ENCODE results near the gene MPPED1. TPM values are rescaled to one million over a fixed set of nuclear protein-coding genes. Genes with fewer than 3 reads are reported as not detected.

MPPED1 gene
- total RNA-seq, 1 donor from 2014 or later = not detected

DNA sequence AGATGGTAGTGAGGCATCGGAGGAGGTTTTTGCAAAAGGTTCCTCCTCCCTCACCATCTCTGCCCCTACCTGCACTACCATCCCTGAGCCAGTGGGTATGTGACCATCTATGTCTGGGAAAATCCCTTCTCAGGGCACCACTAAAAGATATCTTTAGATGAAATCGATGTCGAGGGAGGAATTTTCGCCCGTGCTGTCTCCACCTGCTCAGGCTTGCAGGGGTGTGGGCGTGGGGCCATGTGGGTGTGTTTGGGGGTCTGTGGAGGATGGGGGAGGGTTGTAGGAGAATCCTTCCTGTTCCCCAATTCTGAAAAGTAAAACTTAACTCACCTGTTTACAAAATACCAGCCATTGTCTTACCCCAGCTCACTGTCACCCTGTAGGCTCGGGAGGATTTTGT lies 12.4 kb downstream of the MPPED1 start:
- H3K27ac Mint-ChIP-seq (ENCODE audit: unreplicated experiment) = no peak overlapping the region
- H3K36me3 Mint-ChIP-seq (ENCODE audit: low read depth) = no peaks in the 10 kb centered on the region
- peaks cover 44% of the 10 kb centered on the region for H3K27me3 Mint-ChIP-seq (ENCODE audit: low read depth)
- peak; percentile 59 for DNase-seq (ENCODE audit: low spot score)
- H3K4me3 Mint-ChIP-seq (ENCODE audit: unreplicated experiment) = no peak overlapping the region
- TF ChIP-seq, protein P1, sequence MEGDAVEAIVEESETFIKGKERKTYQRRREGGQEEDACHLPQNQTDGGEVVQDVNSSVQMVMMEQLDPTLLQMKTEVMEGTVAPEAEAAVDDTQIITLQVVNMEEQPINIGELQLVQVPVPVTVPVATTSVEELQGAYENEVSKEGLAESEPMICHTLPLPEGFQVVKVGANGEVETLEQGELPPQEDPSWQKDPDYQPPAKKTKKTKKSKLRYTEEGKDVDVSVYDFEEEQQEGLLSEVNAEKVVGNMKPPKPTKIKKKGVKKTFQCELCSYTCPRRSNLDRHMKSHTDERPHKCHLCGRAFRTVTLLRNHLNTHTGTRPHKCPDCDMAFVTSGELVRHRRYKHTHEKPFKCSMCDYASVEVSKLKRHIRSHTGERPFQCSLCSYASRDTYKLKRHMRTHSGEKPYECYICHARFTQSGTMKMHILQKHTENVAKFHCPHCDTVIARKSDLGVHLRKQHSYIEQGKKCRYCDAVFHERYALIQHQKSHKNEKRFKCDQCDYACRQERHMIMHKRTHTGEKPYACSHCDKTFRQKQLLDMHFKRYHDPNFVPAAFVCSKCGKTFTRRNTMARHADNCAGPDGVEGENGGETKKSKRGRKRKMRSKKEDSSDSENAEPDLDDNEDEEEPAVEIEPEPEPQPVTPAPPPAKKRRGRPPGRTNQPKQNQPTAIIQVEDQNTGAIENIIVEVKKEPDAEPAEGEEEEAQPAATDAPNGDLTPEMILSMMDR (IDR thresholded peaks at IDR 0.05) = no peak
- no peaks in the 10 kb centered on the region for H3K4me1 Mint-ChIP-seq (ENCODE audit: low read depth)
- no peaks in the 10 kb centered on the region for H3K9me3 Mint-ChIP-seq (ENCODE audit: low read depth)

DNA sequence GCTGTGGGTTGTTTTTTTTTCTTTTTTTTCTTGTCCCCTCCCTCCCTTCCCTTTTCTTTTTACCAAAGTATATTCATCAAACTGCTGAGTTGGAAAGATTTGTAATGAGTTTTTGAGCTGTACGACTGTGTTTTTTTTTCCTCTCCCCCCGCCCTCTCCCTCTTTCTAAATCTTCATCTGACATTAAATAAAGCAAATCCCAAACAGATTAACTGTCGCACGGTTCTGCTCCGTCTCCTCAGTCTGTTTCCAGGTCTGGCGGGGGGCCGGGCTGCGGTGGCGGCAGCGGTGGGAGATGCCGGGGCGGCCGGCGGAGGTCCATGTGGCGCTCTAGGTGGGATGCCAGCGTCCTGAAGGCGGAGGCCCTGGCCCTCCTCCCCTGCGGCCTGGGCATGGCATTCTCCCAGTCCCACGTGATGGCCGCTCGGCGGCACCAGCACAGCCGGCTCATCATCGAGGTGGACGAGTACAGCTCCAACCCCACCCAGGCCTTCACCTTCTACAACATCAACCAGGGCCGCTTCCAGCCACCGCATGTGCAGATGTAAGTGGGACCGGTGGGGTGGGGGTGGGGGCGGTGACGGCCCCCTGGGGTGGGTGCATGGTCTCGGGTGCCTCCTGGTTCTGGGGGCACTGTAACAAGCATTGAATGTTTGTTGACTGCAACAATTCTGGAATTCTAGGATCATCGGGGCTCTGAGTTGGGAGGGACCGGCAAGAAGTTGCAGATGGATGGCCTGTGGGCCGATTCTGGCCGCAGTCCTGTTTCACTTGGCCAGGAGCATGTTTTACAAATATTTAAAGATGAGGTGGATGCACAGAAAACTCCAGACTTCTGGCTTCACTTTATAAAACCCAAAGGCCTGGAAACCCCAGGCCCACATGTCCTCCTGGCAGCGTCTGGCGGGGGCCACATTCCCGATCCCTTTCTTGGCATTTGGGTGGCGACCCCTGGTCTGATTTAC lies 13.1 kb downstream of the MPPED1 start:
- Mint-ChIP-seq H3K4me3 (ENCODE audit: unreplicated experiment) (no peak overlapping the region), H3K4me1 (ENCODE audit: low read depth) (no peaks in the 10 kb centered on the region), H3K9me3 (ENCODE audit: low read depth) (no peaks in the 10 kb centered on the region), H3K27me3 (ENCODE audit: low read depth) (peaks cover 45% of the 10 kb centered on the region), H3K27ac (ENCODE audit: unreplicated experiment) (no peak overlapping the region), H3K36me3 (ENCODE audit: low read depth) (no peaks in the 10 kb centered on the region)
- DNase-seq (ENCODE audit: low spot score) = peak; percentile 82
- TF ChIP-seq, protein P1 (IDR thresholded peaks at IDR 0.05) = no peak

DNA sequence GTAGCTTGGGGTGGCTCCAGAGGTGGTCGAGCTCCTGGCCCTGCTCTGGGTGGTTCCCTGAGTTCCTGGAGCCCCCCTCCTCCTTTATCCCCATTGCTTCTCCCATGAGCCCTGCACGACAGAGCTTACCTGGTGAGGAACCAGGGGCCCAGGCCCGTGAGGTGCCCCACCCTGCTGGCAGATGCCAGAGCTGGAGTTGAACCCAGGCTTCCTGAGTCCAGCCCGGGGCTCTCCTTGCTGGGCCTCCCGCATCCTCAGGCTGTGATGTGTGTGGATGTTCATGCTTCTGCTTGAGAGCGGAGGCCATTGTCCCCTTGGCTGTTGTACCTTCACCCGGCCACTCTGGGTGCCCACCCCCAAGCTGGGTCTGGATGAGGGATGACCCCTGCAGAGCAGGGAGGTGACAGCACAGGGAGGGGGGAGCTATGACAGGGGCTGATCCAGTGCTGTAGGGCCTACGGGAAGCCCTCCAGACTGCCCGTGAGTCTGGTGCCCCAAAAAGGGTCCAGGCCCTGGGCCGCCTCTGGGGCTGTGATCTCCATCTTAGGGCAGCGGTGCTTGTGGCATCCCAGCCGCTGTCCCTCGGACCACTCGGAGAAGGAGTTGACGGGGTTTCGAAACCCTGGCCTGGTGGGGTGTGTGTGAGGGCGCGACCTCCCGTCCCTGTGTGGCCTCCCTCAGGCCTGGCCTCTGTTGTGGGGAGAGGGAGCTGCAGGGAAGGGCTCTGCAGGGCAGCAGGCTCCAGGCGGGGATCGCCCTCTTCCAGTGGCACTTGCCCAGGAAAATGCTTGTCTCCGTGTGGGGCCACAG lies 14.4 kb downstream of the MPPED1 start:
- Mint-ChIP-seq H3K4me1 (ENCODE audit: low read depth) (no peaks in the 10 kb centered on the region), H3K27ac (ENCODE audit: unreplicated experiment) (no peak overlapping the region), H3K27me3 (ENCODE audit: low read depth) (peaks cover 42% of the 10 kb centered on the region), H3K9me3 (ENCODE audit: low read depth) (no peaks in the 10 kb centered on the region), H3K4me3 (ENCODE audit: unreplicated experiment) (no peak overlapping the region), H3K36me3 (ENCODE audit: low read depth) (no peaks in the 10 kb centered on the region)
- DNase-seq (ENCODE audit: low spot score) = peak; percentile 85
- TF ChIP-seq, protein P1 (IDR thresholded peaks at IDR 0.05) = no peak

DNA sequence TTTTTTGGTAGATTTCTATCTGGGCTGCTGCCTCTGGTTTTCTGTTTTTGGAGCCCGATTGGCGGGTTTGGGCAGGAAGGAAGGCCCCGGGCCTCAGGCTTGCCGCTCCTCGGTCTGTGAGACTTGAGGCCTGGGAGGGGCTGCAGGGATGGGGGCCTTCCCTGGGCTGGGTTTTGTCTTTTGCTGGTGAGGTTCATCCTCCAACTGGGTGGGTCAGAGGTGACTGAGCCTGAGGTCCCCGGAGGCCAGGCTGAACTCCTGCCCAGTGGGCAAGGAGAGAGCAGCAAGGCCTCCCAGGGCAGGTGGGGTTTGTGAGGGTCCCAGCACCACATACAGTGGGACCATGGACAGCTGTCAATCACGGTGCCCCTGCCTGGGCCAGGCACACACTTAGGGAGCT lies 15.0 kb downstream of the MPPED1 start:
- peak; percentile 67 for DNase-seq (ENCODE audit: low spot score)
- Mint-ChIP-seq H3K4me1 (ENCODE audit: low read depth) (no peaks in the 10 kb centered on the region), H3K4me3 (ENCODE audit: unreplicated experiment) (no peak overlapping the region), H3K9me3 (ENCODE audit: low read depth) (no peaks in the 10 kb centered on the region), H3K36me3 (ENCODE audit: low read depth) (no peaks in the 10 kb centered on the region), H3K27me3 (ENCODE audit: low read depth) (peaks cover 44% of the 10 kb centered on the region), H3K27ac (ENCODE audit: unreplicated experiment) (no peak overlapping the region)
- TF ChIP-seq, protein P1 (IDR thresholded peaks at IDR 0.05) = no peak

All from chondrocyte (in vitro differentiated cells).